PC-3 (cell line): ENCODE results near the gene KMT2A. TPM values are rescaled to one million over a fixed set of nuclear protein-coding genes. Genes with fewer than 3 reads are reported as not detected.

ENCODE experiments used
- ATAC-seq: fragments of 200-7000 bp; cut with Tn5 transposase; 2 replicates; pipeline ENCODE4 v1.9.1; 2020; ENCODE audit warnings: mild to moderate bottlenecking, moderate library complexity
- BruUV-seq: library from RNA; stranded (reverse); fragments of 400-500 nt; replicated peaks from 2 replicates; lab custom pipeline; 2021; lab: Mats Ljungman, UMichigan
- CTCF ChIA-PET: fragments of 300-600 bp; sonication (Branson Sonifier 250); formaldehyde crosslinking; loops from one replicate; lab custom pipeline; 2022; ENCODE audit warnings: antibody characterized with exemption; lab: Charles Lee
- POLR2A ChIA-PET: fragments of 300-600 bp; sonication (Branson Sonifier 250); formaldehyde crosslinking; loops from one replicate; lab custom pipeline; 2022; ENCODE audit warnings: antibody characterized with exemption; ENCODE audit not compliant: unreplicated experiment; lab: Charles Lee
- DNase-seq: peaks from one replicate; pipeline ENCODE4 v3.0.0-alpha.2; 2015
- H2AFZ ChIP-seq: fragments of 300-600 bp; sonication (generic); 2 replicates; pipeline ENCODE4 v1.6.0; 2016; ENCODE audit warnings: antibody characterized with exemption, low read length
- H3F3A ChIP-seq: fragments of 300-600 bp; sonication (generic); one replicate; pipeline ENCODE4 v1.6.0; 2017; ENCODE audit warnings: antibody characterized with exemption, low read length, control low read depth, mild to moderate bottlenecking; ENCODE audit not compliant: unreplicated experiment
- H3K27ac ChIP-seq: fragments of 300-600 bp; sonication (generic); 2 replicates; pipeline ENCODE4 v1.5.1; 2016; ENCODE audit warnings: mild to moderate bottlenecking, low read length
- H3K27me3 ChIP-seq: fragments of 300-600 bp; sonication (generic); 2 replicates; pipeline ENCODE4 v1.6.1; 2016; ENCODE audit warnings: low read length, mixed read lengths
- H3K36me3 ChIP-seq: fragments of 300-600 bp; sonication (generic); 2 replicates; pipeline ENCODE4 v1.6.1; 2016; ENCODE audit warnings: low read depth, mixed run types, low read length, mixed read lengths
- H3K4me1 ChIP-seq: fragments of 300-600 bp; sonication (generic); 2 replicates; pipeline ENCODE4 v1.5.1; 2016; ENCODE audit warnings: low read length; ENCODE audit not compliant: insufficient read depth
- H3K4me2 ChIP-seq: fragments of 300-600 bp; sonication (generic); 2 replicates; pipeline ENCODE4 v1.6.0; 2016; ENCODE audit warnings: low read length
- H3K4me3 ChIP-seq: fragments of 300-600 bp; sonication (generic); 2 replicates; pipeline ENCODE4 v1.5.1; 2016; ENCODE audit warnings: mild to moderate bottlenecking, low read length, mixed read lengths
- H3K79me2 ChIP-seq: fragments of 300-600 bp; sonication (generic); 2 replicates; pipeline ENCODE4 v1.6.1; 2017; ENCODE audit warnings: low read length, mixed read lengths
- H3K9ac ChIP-seq: fragments of 300-600 bp; sonication (generic); 2 replicates; pipeline ENCODE4 v1.6.0; 2016; ENCODE audit warnings: mild to moderate bottlenecking, low read length
- H3K9me2 ChIP-seq: fragments of 300-600 bp; sonication (generic); replicated peaks from 2 replicates; pipeline ENCODE4 v1.6.1; 2016; ENCODE audit warnings: mixed run types, low read length, mixed read lengths
- H3K9me3 ChIP-seq: fragments of 300-600 bp; sonication (generic); 2 replicates; pipeline ENCODE4 v1.6.1; 2016; ENCODE audit warnings: low read length, mixed read lengths
- H4K20me1 ChIP-seq: fragments of 300-600 bp; sonication (generic); 2 replicates; pipeline ENCODE4 v1.6.1; 2016; ENCODE audit warnings: low read length, mixed read lengths
- EZH2 ChIP-seq: fragments of 300-600 bp; sonication (generic); IDR thresholded peaks from one replicate; pipeline ENCODE4 v1.6.1; 2017; ENCODE audit warnings: antibody characterized with exemption, mild to moderate bottlenecking, low read length; ENCODE audit not compliant: unreplicated experiment
- EZH2phosphoT487 ChIP-seq: fragments of 300-600 bp; sonication (generic); IDR thresholded peaks from 2 replicates; pipeline ENCODE4 v1.6.1; 2018; ENCODE audit warnings: mild to moderate bottlenecking, antibody characterized with exemption, low read length, borderline replicate concordance
- intact Hi-C: fragments of 100-400 bp; cut with micrococcal nuclease; formaldehyde crosslinking; loops from 2 replicates; pipeline ENCODE4 v1.9.0; 2023
- total RNA-seq: library from RNA; depleted of rRNA; stranded (reverse); fragments of >200 nt; gene quantifications from 2 replicates; pipeline ENCODE4 v1.2.3, GENCODE V29; 2014
- TF ChIP-seq, protein P1 (sequence below): fragments of 300-600 bp; sonication (generic); conservative IDR thresholded peaks from 2 replicates; pipeline ENCODE4 v1.5.1; 2017; ENCODE audit warnings: antibody characterized with exemption, low read depth, mild to moderate bottlenecking, low read length

KMT2A gene
- total RNA-seq, 1 experiment from 2014 or later, result 35.3 TPM

GRCh38 chr11:118547132-118547531 lies 110.8 kb downstream of the KMT2A start:
- no peaks in the 10 kb centered on the region for H3K79me2 ChIP-seq
- H3K9me2 ChIP-seq, result no peaks in the 10 kb centered on the region
- BruUV-seq, result no TSS peak
- H3K27me3 ChIP-seq, result no peaks in the 10 kb centered on the region
- peaks cover 7% of the 10 kb centered on the region; the same call in 1 of the 2 replicates for H3K36me3 ChIP-seq
- no peaks in the 10 kb centered on the region for H4K20me1 ChIP-seq
- no peaks in the 10 kb centered on the region for H3K9me3 ChIP-seq
- no peak overlapping the region for H2AFZ ChIP-seq
- ChIA-PET POLR2A (no interaction called here), CTCF (interaction anchor here (0.6 kb wide), 1 partner anchor 88 kb away, joined by 3 read pairs; no protein-coding TSS in a partner anchor)
- TF ChIP-seq EZH2 (no peak), EZH2phosphoT487 (no peak)
- TF ChIP-seq, protein P1, sequence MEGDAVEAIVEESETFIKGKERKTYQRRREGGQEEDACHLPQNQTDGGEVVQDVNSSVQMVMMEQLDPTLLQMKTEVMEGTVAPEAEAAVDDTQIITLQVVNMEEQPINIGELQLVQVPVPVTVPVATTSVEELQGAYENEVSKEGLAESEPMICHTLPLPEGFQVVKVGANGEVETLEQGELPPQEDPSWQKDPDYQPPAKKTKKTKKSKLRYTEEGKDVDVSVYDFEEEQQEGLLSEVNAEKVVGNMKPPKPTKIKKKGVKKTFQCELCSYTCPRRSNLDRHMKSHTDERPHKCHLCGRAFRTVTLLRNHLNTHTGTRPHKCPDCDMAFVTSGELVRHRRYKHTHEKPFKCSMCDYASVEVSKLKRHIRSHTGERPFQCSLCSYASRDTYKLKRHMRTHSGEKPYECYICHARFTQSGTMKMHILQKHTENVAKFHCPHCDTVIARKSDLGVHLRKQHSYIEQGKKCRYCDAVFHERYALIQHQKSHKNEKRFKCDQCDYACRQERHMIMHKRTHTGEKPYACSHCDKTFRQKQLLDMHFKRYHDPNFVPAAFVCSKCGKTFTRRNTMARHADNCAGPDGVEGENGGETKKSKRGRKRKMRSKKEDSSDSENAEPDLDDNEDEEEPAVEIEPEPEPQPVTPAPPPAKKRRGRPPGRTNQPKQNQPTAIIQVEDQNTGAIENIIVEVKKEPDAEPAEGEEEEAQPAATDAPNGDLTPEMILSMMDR, result no peak
- H3K4me1 ChIP-seq, result no peaks in the 10 kb centered on the region
- no peak for ATAC-seq
- no peak overlapping the region for H3K9ac ChIP-seq
- H3K4me3 ChIP-seq, result no peak overlapping the region
- H3K27ac ChIP-seq, result no peak overlapping the region
- no peaks in the 10 kb centered on the region for H3F3A ChIP-seq
- H3K4me2 ChIP-seq, result no peak overlapping the region
- intact Hi-C loops, result no loop called here
- no peak for DNase-seq

DNA sequence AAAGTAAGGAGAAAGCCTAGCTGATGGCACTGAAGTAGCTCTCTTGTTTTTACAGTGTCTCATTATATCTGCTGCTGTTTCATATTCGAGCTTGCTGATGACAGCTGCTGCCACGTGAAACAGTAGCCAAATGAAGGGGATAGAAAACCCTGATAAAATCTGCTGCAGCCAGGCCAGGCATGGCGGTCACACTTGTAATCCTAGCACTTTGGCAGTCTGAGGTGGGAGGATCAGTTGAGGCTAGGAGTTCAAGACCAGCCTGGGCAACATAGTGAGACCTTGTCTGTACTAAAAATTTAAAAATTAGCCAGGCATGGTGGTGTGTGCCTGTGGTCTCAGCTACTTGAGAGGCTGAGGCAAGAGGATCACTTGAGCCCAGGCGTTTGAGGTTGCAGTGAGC lies 116.0 kb downstream of the KMT2A start:
- DNase-seq (no peak), ATAC-seq (no peak)
- peaks cover 19% of the 10 kb centered on the region; the same call in 1 of the 2 replicates for H3K36me3 ChIP-seq
- no peak for TF ChIP-seq EZH2
- no peak for TF ChIP-seq EZH2phosphoT487
- TF ChIP-seq, protein P1, result no peak
- H3K27me3 ChIP-seq, result no peaks in the 10 kb centered on the region
- H3K27ac ChIP-seq, result no peak overlapping the region
- intact Hi-C loops, result no loop called here
- no peaks in the 10 kb centered on the region for H4K20me1 ChIP-seq
- no peaks in the 10 kb centered on the region for H3K9me2 ChIP-seq
- H3K9ac ChIP-seq, result no peak overlapping the region
- BruUV-seq, result no TSS peak
- H3K79me2 ChIP-seq, result no peaks in the 10 kb centered on the region
- no peak overlapping the region for H2AFZ ChIP-seq
- H3K4me2 ChIP-seq, result no peak overlapping the region
- H3K4me1 ChIP-seq, result no peaks in the 10 kb centered on the region
- no peaks in the 10 kb centered on the region for H3K9me3 ChIP-seq
- CTCF ChIA-PET, result no interaction called here
- no peaks in the 10 kb centered on the region for H3F3A ChIP-seq
- POLR2A ChIA-PET, result no interaction called here
- H3K4me3 ChIP-seq, result no peak overlapping the region

- Histone ChIP-seq H3F3A (no peaks in the 10 kb centered on the region), H2AFZ (no peak overlapping the region), H3K36me3 (0 out of 2 replicates have a peak, but pooled peaks cover 2% of the 10 kb centered on the region), H3K27me3 (no peaks in the 10 kb centered on the region), H3K9ac (no peak overlapping the region), H3K4me3 (no peak overlapping the region), H3K4me2 (no peak overlapping the region), H3K4me1 (peaks cover 6% of the 10 kb centered on the region; the same call in 1 of the 2 replicates), H4K20me1 (no peaks in the 10 kb centered on the region), H3K27ac (no peak overlapping the region), H3K9me2 (no peaks in the 10 kb centered on the region), H3K9me3 (no peaks in the 10 kb centered on the region), H3K79me2 (no peaks in the 10 kb centered on the region)
- ATAC-seq (no peak), DNase-seq (no peak)
- TF ChIP-seq EZH2 (no peak), EZH2phosphoT487 (no peak)
- TF ChIP-seq, protein P1, result no peak
- CTCF ChIA-PET, result no interaction called here
- intact Hi-C loops, result loop anchor here (10.0 kb wide), 1 partner anchor 156 kb away; the partner anchor contains the start of gene ATP5MG
- BruUV-seq, result no TSS peak
- POLR2A ChIA-PET, result no interaction called here
These were observed 124.5 kb downstream of the KMT2A start for GRCh38 chr11:118560806-118561205.
